Measurements from ENCODE around the gene MVK.

Gene MVK

DNA sequence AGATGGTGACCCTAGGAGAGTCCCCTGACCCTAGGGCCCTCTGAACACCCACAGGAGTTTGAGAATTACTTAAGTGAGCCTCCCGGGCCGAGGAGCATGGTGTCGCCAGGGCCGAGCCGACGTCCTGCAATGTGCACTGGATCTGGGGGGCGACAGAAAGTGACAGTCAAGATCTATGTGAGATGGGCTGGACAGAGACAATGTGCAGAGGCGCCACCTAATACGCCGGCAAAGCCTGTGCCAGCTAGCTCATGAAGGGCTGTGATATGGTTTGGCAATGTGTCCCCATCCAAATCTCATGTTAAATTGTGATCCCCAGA lies 11.9 kb upstream of the MVK start:
- H3K9ac ChIP-seq (ENCODE audit: low read length), result no peak overlapping the region
- no peak overlapping the region for H2AFZ ChIP-seq (ENCODE audit: low read depth, low read length, severe bottlenecking)
- no peaks in the 10 kb centered on the region for H3K9me2 ChIP-seq (replicated peaks; ENCODE audit: insufficient read depth, low read length)
- no peak overlapping the region for H3K4me2 ChIP-seq (ENCODE audit: low read depth, low read length, poor library complexity, severe bottlenecking)
- H3K27ac ChIP-seq (ENCODE audit: low read depth, low read length), result no peak overlapping the region
- H3F3A ChIP-seq (ENCODE audit: insufficient read depth), result no peaks in the 10 kb centered on the region
- no peaks in the 10 kb centered on the region for H3K9me3 ChIP-seq (ENCODE audit: insufficient read depth, low read length)
- no peaks in the 10 kb centered on the region for H3K27me3 ChIP-seq (ENCODE audit: low read length)
- TF ChIP-seq CTCF (IDR thresholded peaks at IDR 0.05; ENCODE audit: insufficient read depth, low read length, poor library complexity, severe bottlenecking), result no peak
- no peak for TF ChIP-seq EZH2phosphoT487 (conservative IDR thresholded peaks at IDR 0.05; ENCODE audit: low read length)
- no peaks in the 10 kb centered on the region for H3K79me2 ChIP-seq (ENCODE audit: insufficient read depth, low read length)
- no peaks in the 10 kb centered on the region for H4K20me1 ChIP-seq (ENCODE audit: low read depth, low read length)
- 0 out of 2 replicates have a peak, but pooled peaks cover 5% of the 10 kb centered on the region for H3K36me3 ChIP-seq (ENCODE audit: low read length)
- no peak overlapping the region for H3K4me3 ChIP-seq (ENCODE audit: insufficient read depth, low read length, poor library complexity, severe bottlenecking)

GRCh38 chr12:109562871-109563270 lies 10.7 kb upstream of the MVK start:
- Histone ChIP-seq H3K4me3 (ENCODE audit: insufficient read depth, low read length, poor library complexity, severe bottlenecking) (no peak overlapping the region), H3K9me2 (replicated peaks; ENCODE audit: insufficient read depth, low read length) (no peaks in the 10 kb centered on the region), H3F3A (ENCODE audit: insufficient read depth) (no peaks in the 10 kb centered on the region), H3K4me2 (ENCODE audit: low read depth, low read length, poor library complexity, severe bottlenecking) (no peak overlapping the region), H3K79me2 (ENCODE audit: insufficient read depth, low read length) (no peaks in the 10 kb centered on the region), H3K36me3 (ENCODE audit: low read length) (0 out of 2 replicates have a peak, but pooled peaks cover 5% of the 10 kb centered on the region), H3K9ac (ENCODE audit: low read length) (no peak overlapping the region), H3K27ac (ENCODE audit: low read depth, low read length) (no peak overlapping the region), H3K27me3 (ENCODE audit: low read length) (no peaks in the 10 kb centered on the region), H2AFZ (ENCODE audit: low read depth, low read length, severe bottlenecking) (no peak overlapping the region), H4K20me1 (ENCODE audit: low read depth, low read length) (no peaks in the 10 kb centered on the region), H3K9me3 (ENCODE audit: insufficient read depth, low read length) (no peaks in the 10 kb centered on the region)
- TF ChIP-seq EZH2phosphoT487 (conservative IDR thresholded peaks at IDR 0.05; ENCODE audit: low read length) (no peak), CTCF (IDR thresholded peaks at IDR 0.05; ENCODE audit: insufficient read depth, low read length, poor library complexity, severe bottlenecking) (no peak)

DNA sequence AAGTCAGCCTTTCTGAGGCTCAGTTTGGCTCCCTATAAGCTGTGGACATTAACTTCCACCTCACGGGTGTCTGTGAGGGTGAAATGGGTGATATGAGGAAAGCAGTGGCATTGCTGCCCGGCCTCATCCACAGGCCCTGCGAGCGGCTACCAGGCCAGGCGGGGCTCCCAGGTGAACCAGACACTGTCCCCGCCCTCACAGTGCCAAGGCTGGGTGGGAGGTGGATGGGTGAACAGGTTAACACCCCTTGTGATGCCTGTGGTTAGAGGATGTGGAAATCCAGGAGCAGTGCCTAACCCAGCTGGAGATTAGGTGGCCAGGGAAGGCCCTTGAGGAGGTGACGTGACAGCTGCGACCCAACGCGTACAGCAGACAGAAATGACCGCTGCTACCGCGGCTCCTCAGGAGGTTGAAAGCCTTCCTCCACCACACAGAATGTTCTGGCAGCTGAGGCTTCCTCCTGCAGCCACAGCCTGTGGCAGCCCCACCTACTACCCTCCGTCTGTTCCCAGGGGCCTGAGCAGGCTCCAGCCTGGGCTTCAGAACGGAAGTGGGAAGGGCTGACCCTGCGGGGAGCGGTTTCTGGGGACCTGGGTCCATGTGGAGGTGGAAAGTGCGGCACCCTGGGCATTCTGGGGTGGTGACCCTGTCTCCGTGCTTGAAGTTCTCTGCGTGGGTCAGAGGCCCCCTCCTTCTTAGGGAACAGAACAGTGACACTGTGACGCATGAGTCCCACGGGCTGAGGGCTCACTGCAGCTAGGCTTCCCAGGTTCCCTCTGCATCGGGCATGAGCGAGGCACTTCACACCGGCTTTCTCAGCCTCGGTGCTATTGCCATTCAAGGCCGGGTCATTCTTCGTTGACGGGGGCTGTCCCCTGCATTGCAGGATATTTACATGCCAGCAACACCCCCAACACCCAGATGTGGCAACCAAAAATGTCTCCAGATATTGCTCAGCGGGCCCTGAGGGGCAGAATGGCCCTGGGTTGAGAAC lies 10.0 kb upstream of the MVK start:
- Histone ChIP-seq H4K20me1 (ENCODE audit: low read depth, low read length) (no peaks in the 10 kb centered on the region), H3K4me2 (ENCODE audit: low read depth, low read length, poor library complexity, severe bottlenecking) (no peak overlapping the region), H3K27ac (ENCODE audit: low read depth, low read length) (no peak overlapping the region), H3K79me2 (ENCODE audit: insufficient read depth, low read length) (no peaks in the 10 kb centered on the region), H3K9me2 (replicated peaks; ENCODE audit: insufficient read depth, low read length) (no peaks in the 10 kb centered on the region), H3K9ac (ENCODE audit: low read length) (no peak overlapping the region), H2AFZ (ENCODE audit: low read depth, low read length, severe bottlenecking) (no peak overlapping the region), H3K9me3 (ENCODE audit: insufficient read depth, low read length) (no peaks in the 10 kb centered on the region), H3K27me3 (ENCODE audit: low read length) (no peaks in the 10 kb centered on the region), H3K4me3 (ENCODE audit: insufficient read depth, low read length, poor library complexity, severe bottlenecking) (no peak overlapping the region), H3K36me3 (ENCODE audit: low read length) (0 out of 2 replicates have a peak, but pooled peaks cover 5% of the 10 kb centered on the region), H3F3A (ENCODE audit: insufficient read depth) (no peaks in the 10 kb centered on the region)
- TF ChIP-seq CTCF (IDR thresholded peaks at IDR 0.05; ENCODE audit: insufficient read depth, low read length, poor library complexity, severe bottlenecking), result no peak
- no peak for TF ChIP-seq EZH2phosphoT487 (conservative IDR thresholded peaks at IDR 0.05; ENCODE audit: low read length)
